ENCODE results near the gene SIL1. TPM values are rescaled to one million over a fixed set of nuclear protein-coding genes. Genes with fewer than 3 reads are reported as not detected.
"Not testable (repeated sequence)": the region's sequence is repeated elsewhere in the genome, so short reads cannot be mapped to it uniquely, and the experiment has no call there.

Gene SIL1
- total RNA-seq, 2 donors from 2014 or later = 17.2 to 20.2 TPM

DNA sequence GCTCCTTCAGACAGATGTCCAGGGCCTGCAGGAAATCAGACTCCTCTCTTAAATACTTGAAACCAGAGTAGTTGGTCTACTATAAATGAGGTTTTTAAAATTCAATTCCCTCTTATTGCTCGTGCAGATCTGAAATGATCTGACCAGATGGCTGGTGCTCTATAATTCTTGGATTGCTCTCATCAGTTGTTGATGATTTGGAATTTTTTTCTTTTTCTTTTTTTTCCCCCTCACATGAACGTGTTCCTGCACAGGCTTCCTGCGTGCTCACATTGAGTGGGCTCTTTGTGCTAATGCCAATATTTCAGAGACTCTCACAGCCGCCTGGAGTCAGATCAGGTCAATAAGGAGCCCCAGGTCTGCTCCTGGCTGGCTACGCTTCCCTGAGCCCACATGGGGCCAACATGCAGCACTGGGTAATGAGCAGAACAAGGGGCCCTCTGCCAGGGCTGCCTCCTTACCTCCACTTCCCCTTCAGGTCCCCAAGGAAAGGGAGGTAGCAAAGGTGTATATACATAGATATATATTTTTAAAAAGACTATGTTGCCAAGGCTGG is 82.0 kb downstream of the SIL1 start:
- peaks cover 20% of the 10 kb centered on the region for H3K9me3 Mint-ChIP-seq
- H3K27me3 ChIP-seq (ENCODE audit: control insufficient read depth, insufficient read depth, low read length, poor library complexity, severe bottlenecking) = no peaks in the 10 kb centered on the region
- H3K36me3 Mint-ChIP-seq (ENCODE audit: low read depth) = peaks cover 17% of the 10 kb centered on the region
- no peak overlapping the region for H3K27ac ChIP-seq (ENCODE audit: low read depth, low read length)
- H3K27ac Mint-ChIP-seq = no peak overlapping the region
- H3K4me3 ChIP-seq (ENCODE audit: low read length) = no peak overlapping the region
- H3K4me3 Mint-ChIP-seq = no peak overlapping the region
- 90 to 93% methylated on average over 3 to 5 of the region's 5 CpGs for WGBS, 2 experiments (ENCODE audit: insufficient coverage in 1 of 2, insufficient read length in 1 of 2)
- TF ChIP-seq, protein P1, sequence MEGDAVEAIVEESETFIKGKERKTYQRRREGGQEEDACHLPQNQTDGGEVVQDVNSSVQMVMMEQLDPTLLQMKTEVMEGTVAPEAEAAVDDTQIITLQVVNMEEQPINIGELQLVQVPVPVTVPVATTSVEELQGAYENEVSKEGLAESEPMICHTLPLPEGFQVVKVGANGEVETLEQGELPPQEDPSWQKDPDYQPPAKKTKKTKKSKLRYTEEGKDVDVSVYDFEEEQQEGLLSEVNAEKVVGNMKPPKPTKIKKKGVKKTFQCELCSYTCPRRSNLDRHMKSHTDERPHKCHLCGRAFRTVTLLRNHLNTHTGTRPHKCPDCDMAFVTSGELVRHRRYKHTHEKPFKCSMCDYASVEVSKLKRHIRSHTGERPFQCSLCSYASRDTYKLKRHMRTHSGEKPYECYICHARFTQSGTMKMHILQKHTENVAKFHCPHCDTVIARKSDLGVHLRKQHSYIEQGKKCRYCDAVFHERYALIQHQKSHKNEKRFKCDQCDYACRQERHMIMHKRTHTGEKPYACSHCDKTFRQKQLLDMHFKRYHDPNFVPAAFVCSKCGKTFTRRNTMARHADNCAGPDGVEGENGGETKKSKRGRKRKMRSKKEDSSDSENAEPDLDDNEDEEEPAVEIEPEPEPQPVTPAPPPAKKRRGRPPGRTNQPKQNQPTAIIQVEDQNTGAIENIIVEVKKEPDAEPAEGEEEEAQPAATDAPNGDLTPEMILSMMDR (conservative IDR thresholded peaks at IDR 0.05) = no peak
- no peaks in the 10 kb centered on the region for H3K4me1 Mint-ChIP-seq
- no peak overlapping the region for H3K9ac ChIP-seq (ENCODE audit: extremely low read depth, low read length, poor library complexity, severe bottlenecking)
- no peaks in the 10 kb centered on the region for H3K4me1 ChIP-seq (ENCODE audit: control insufficient read depth, insufficient read depth, low read length)
- H3K9me3 ChIP-seq (ENCODE audit: control insufficient read depth, low read length) = peaks cover 3% of the 10 kb centered on the region
- DNase-seq = no peak
- peaks cover 3% of the 10 kb centered on the region for H3K27me3 Mint-ChIP-seq (ENCODE audit: insufficient read depth)
- H3K36me3 ChIP-seq (ENCODE audit: control insufficient read depth, insufficient read depth, low read length) = peaks cover 5% of the 10 kb centered on the region

DNA sequence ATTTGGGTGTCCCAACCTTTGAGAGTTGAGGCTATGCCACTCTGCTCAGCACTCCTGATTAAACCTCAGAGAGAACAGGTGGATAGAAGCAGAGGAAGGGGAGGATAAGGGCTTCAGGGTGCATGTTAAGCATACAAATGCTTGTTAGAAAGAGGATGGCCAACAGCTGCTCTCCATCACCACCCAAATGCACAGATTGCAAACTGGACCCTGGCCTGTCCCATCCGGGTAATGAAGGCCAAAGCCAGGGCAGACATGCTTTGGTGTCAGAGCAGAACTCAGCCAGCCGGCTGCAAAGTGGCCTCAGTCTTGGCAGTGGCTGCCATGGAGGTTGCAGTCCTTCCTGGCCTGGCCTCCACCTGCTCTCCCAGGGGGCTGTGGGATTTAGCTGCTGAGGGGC is 84.3 kb downstream of the SIL1 start:
- Mint-ChIP-seq H3K4me3 (no peak overlapping the region), H3K36me3 (ENCODE audit: low read depth) (peaks cover 17% of the 10 kb centered on the region), H3K27me3 (ENCODE audit: insufficient read depth) (peaks cover 3% of the 10 kb centered on the region), H3K27ac (no peak overlapping the region), H3K9me3 (peaks cover 21% of the 10 kb centered on the region), H3K4me1 (peaks cover 5% of the 10 kb centered on the region)
- Histone ChIP-seq H3K27ac (ENCODE audit: low read depth, low read length) (no peak overlapping the region), H3K36me3 (ENCODE audit: control insufficient read depth, insufficient read depth, low read length) (peaks cover 5% of the 10 kb centered on the region), H3K4me3 (ENCODE audit: low read length) (no peak overlapping the region), H3K9ac (ENCODE audit: extremely low read depth, low read length, poor library complexity, severe bottlenecking) (no peak overlapping the region), H3K9me3 (ENCODE audit: control insufficient read depth, low read length) (peaks cover 5% of the 10 kb centered on the region), H3K27me3 (ENCODE audit: control insufficient read depth, insufficient read depth, low read length, poor library complexity, severe bottlenecking) (no peaks in the 10 kb centered on the region), H3K4me1 (ENCODE audit: control insufficient read depth, insufficient read depth, low read length) (no peaks in the 10 kb centered on the region)
- TF ChIP-seq, protein P1 (conservative IDR thresholded peaks at IDR 0.05) = no peak
- 92 to 93% methylated on average over 2 of the region's 2 CpGs for WGBS, 2 experiments (ENCODE audit: insufficient coverage in 1 of 2, insufficient read length in 1 of 2)
- DNase-seq = no peak

DNA sequence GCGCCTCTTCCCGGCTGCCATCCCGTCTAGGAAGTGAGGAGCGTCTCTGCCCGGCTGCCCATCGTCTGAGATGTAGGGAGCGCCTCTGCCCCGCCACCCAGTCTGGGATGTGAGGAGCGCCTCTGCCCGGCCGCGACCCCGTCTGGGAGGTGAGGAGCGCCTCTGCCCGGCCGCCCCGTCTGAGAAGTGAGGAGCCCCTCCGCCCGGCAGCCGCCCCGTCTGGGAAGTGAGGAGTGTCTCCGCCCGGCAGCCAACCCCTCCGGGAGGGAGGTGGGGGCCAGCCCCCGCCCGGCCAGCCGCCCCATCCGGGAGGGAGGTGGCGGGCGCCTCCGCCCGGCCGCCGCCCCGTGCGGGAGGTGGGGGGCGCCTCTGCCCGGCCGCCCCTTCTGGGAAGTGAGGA is 85.8 kb downstream of the SIL1 start:
- H3K27me3 Mint-ChIP-seq (ENCODE audit: insufficient read depth); H3K27ac ChIP-seq (ENCODE audit: low read depth, low read length); H3K27ac Mint-ChIP-seq; H3K9me3 ChIP-seq (ENCODE audit: control insufficient read depth, low read length); H3K4me1 ChIP-seq (ENCODE audit: control insufficient read depth, insufficient read depth, low read length); H3K36me3 ChIP-seq (ENCODE audit: control insufficient read depth, insufficient read depth, low read length); DNase-seq; H3K27me3 ChIP-seq (ENCODE audit: control insufficient read depth, insufficient read depth, low read length, poor library complexity, severe bottlenecking); H3K4me3 ChIP-seq (ENCODE audit: low read length); H3K4me3 Mint-ChIP-seq; H3K9ac ChIP-seq (ENCODE audit: extremely low read depth, low read length, poor library complexity, severe bottlenecking): not testable (repeated sequence)
- peaks cover 15% of the 10 kb centered on the region for H3K4me1 Mint-ChIP-seq
- peaks cover 21% of the 10 kb centered on the region for H3K9me3 Mint-ChIP-seq
- 94 to 96% methylated on average over 5 to 39 of the region's 39 CpGs for WGBS, 2 experiments (ENCODE audit: insufficient coverage in 1 of 2, insufficient read length in 1 of 2)
- peaks cover 17% of the 10 kb centered on the region for H3K36me3 Mint-ChIP-seq (ENCODE audit: low read depth)

Measured in endodermal cell (in vitro differentiated cells).